GM10248 (cell line): ENCODE measurements around the gene RAB33B.
"Not testable (repeated sequence)": the region's sequence is repeated elsewhere in the genome, so short reads cannot be mapped to it uniquely, and the experiment has no call there.

Experiments
- CTCF ChIA-PET: fragments of 300-600 bp; sonication (Branson Sonifier 250); formaldehyde crosslinking; extraction: SDS; loops from one replicate; lab custom pipeline; 2021; ENCODE audit warnings: antibody characterized with exemption; lab: Yijun Ruan, JAX
- POLR2A ChIA-PET: fragments of 350-650 bp; sonication (Branson Sonifier 250); formaldehyde crosslinking; extraction: SDS; loops from one replicate; lab custom pipeline; 2020; ENCODE audit warnings: antibody characterized with exemption; lab: Yijun Ruan, JAX
- DNase-seq: peaks from one replicate; pipeline ENCODE4 v3.0.0; 2012; ENCODE audit errors: extremely low spot score
- CTCF ChIP-seq: IDR thresholded peaks from 2 replicates; pipeline ENCODE4 v1.5.1; 2012; ENCODE audit warnings: mild to moderate bottlenecking, low read depth; ENCODE audit errors: extremely low read depth, missing control alignments, control extremely low read depth

RAB33B gene

GRCh38 chr4:139454111-139455045 lies at the start of gene RAB33B:
Gene RAB33B, plus strand, starts transcription at chr4:139454121. Its CDS starts 75 bp downstream, at chr4:139454196.
- ChIA-PET CTCF (interaction anchor here (1.5 to 1.9 kb wide), 2 partner anchors 21 to 424 kb away, joined by 4 to 5 read pairs; no protein-coding TSS in a partner anchor), POLR2A (no interaction called here)
- no peak for TF ChIP-seq CTCF
- no peak for DNase-seq

GRCh38 chr4:139410312-139410711 lies 43.6 kb upstream of the RAB33B start:
- CTCF ChIA-PET, result interaction anchor here (1.4 kb wide), 1 partner anchor 20 kb away, joined by 3 read pairs; no protein-coding TSS in a partner anchor
- TF ChIP-seq CTCF, result no peak
- DNase-seq, result no peak
- POLR2A ChIA-PET, result no interaction called here

GRCh38 chr4:139414671-139415210 lies 39.2 kb upstream of the RAB33B start:
- DNase-seq, POLR2A ChIA-PET: not testable (repeated sequence)
- CTCF ChIA-PET, result interaction anchor here (1.2 to 1.5 kb wide), 2 partner anchors 8 to 11 kb away, joined by 3 to 5 read pairs; no protein-coding TSS in a partner anchor

GRCh38 chr4:139416073-139416673 lies 37.7 kb upstream of the RAB33B start:
- ChIA-PET CTCF (interaction anchor here (0.7 to 1.8 kb wide), 8 partner anchors 9 to 114 kb away, joined by 3 to 8 read pairs (median 4); no protein-coding TSS in a partner anchor), POLR2A (no interaction called here)
- TF ChIP-seq CTCF, result peak; percentile 61
- DNase-seq, result peak; percentile 33

- TF ChIP-seq CTCF, result no peak
- ChIA-PET POLR2A (no interaction called here), CTCF (interaction anchor here (1.1 to 2.4 kb wide), 3 partner anchors 12 to 78 kb away, joined by 3 to 7 read pairs (median 6); no protein-coding TSS in a partner anchor)
- no peak for DNase-seq
Measured at GRCh38 chr4:139419388-139419914, 34.5 kb upstream of the RAB33B start.

GRCh38 chr4:139420652-139421051 lies 33.3 kb upstream of the RAB33B start:
- ChIA-PET CTCF (no interaction called here), POLR2A (no interaction called here)
- no peak for DNase-seq
- TF ChIP-seq CTCF, result no peak
